Left cardiac atrium (tissue), 4 donors: ENCODE results near the gene FAM83F. TPM values are rescaled to one million over a fixed set of nuclear protein-coding genes. Genes with fewer than 3 reads are reported as not detected.
"Not testable (repeated sequence)": the region's sequence is repeated elsewhere in the genome, so short reads cannot be mapped to it uniquely, and the experiment has no call there.

ENCODE experiments used
- ATAC-seq, 2 donors: fragments of 200-7000 bp; cut with Tn5 transposase; one replicate each; pipeline ENCODE4 v1.9.1; 2020; ENCODE audit warnings: mild to moderate bottlenecking in 2 of 2, moderate library complexity in 2 of 2
- DNase-seq: peaks from one replicate; pipeline ENCODE4 v3.0.0-alpha.2; 2020
- intact Hi-C, 2 donors: fragments of 100-400 bp; cut with DNase I; formaldehyde crosslinking; loops; one replicate each; pipeline versions ENCODE4 v1.14.1 to v1.15.1; 2022 to 2023
- total RNA-seq, 2 donors: library from RNA; stranded (reverse); fragmentation: NEBNext Ultra II Directional; extraction: Animal tissue kit (Norgen Biotek cat#: 25700); gene quantifications; one replicate each; pipeline ENCODE4 v1.2.1, GENCODE V29; 2021
- donor health status: DM: no; HTN: yes; CAD: no.
- donor health status: DM: no; HTN: yes; CAD: no; lungs with severe emphysema.
- donor health status: DM: yes; HTN: yes; CAD: no.
- donor health status: Dilated cardiomyopathy.

FAM83F gene
- total RNA-seq, 2 donors from 2014 or later = 2.2 to 2.4 TPM

DNA sequence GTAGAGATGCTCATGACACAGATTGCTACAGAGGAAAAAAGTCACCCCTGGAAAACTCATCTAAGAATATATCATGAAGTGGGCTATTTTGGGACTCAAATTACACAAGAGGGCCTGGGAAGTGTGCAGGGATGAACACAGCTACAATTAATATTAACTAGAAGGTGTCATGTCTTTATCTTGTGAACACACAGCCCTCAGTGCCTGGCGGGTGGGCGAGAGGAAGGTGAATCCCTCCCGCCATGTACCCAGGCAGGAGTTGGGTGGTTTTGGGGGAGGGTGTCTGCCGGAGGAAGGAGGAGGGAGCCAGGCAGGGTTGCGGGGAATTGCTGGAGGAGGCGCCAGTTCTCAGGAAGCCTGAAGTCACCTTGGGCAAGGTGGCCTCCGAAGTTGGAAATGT, 5.1 kb upstream of the FAM83F start:
- peak; percentile 29 to 58 for ATAC-seq
- intact Hi-C loops = no loop called here
- no peak for DNase-seq

DNA sequence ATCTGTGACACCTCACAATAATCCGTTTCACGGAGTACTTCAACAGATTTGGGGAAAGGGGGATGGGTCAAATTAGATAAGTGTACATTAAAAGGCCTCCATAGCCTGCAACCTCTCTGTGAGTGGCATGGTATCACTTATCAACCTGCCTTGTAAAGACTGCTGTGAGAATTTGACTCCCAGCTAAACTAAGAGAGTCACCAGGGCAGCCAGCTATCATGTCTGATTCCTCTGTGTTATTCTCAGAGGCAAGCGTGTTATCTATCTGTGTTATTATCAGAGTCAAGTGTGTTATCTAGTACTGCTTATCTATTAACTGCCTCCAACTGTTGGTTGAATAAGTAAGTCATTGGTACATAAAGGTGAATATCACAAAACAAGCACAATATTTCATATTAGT, 4.1 kb upstream of the FAM83F start:
- intact Hi-C loops = no loop called here
- ATAC-seq (no peak), DNase-seq (no peak)

GRCh38 chr22:39991159-39991860, 3.4 kb upstream of the FAM83F start:
- ATAC-seq (no peak), DNase-seq (no peak)
- intact Hi-C loops = no loop called here

DNA sequence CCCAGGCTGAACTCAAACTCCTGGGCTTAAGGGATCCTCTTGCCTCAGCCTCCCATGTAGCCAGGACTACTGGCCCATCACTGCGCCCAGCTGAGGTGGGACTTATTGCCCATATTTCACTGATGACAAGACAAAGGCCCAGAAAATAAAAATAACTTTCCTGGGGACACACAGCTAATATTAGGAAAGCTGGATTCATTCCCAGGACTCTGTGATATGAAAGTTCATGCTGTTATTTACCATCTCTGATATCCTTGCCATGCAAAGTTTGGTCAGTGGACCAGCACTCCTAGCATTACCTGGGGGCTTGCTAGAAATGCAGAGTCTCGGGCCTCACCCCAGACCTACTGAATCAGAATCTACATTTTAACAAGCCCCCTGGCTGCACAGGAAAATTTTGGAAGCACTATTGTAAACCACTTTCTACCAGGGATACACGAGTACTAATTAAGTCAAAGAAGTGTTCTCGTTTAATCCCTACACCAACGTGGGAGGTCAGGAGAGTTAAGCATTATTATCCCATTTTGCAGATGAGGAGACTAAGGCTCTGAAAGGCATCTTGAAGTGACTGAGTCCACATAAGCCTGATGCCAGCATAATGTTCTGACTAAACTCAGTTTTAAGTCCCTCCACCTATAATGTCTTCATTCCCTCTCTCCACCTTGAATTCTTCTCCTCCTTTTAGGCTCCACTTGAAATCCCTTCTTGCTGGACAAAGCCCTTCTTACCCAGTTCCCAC, 2.5 kb upstream of the FAM83F start:
- intact Hi-C loops = no loop called here
- ATAC-seq = peak in 1 of 2 donors; percentile 9
- DNase-seq = no peak

DNA sequence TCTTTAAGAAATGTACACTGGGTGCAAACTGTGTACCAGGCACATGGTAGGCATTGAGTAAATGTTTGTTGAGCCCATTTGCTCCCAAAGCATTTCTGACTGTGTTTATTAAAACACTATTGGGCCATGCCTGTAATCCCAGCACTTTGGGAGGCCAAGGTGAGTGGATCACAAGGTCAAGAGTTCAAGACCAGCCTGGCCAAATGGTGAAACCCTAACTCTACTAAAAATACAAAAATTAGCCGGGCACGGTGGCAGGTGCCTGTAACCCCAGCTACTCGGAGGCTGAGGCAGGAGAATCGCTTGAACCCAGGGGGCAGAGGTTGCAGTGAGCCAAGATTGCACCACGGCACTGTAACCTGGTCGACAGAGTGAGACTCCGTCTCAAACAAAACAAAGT, 1.9 kb upstream of the FAM83F start:
- ATAC-seq, DNase-seq, intact Hi-C loops: not testable (repeated sequence)

DNA sequence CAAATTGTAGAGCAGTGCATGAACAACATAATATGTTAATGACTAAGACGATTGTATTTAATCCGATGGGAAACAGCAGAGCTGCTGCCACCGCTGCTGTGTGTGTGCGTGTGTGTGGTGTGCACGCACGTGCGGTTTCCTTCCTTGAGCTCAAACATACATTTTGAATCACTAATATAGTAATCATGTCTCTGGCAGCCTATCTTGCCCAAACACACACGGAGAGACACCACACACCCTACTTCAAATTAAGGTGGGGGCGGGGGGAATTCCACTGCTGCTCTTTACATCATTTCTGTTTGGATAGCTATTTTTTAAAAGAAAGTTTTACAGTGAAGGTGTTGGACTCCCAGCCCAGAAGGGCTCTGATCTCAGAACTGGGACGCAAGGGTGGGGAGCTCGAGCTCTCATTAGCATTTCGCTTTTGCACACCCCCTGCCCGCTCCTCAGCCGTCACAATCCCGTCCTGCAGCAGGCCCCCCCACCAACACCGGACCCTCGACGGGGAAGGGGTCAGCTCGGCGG, 651 bp upstream of the FAM83F start:
- DNase-seq (no peak), ATAC-seq (no peak)
- intact Hi-C loops = no loop called here

DNA sequence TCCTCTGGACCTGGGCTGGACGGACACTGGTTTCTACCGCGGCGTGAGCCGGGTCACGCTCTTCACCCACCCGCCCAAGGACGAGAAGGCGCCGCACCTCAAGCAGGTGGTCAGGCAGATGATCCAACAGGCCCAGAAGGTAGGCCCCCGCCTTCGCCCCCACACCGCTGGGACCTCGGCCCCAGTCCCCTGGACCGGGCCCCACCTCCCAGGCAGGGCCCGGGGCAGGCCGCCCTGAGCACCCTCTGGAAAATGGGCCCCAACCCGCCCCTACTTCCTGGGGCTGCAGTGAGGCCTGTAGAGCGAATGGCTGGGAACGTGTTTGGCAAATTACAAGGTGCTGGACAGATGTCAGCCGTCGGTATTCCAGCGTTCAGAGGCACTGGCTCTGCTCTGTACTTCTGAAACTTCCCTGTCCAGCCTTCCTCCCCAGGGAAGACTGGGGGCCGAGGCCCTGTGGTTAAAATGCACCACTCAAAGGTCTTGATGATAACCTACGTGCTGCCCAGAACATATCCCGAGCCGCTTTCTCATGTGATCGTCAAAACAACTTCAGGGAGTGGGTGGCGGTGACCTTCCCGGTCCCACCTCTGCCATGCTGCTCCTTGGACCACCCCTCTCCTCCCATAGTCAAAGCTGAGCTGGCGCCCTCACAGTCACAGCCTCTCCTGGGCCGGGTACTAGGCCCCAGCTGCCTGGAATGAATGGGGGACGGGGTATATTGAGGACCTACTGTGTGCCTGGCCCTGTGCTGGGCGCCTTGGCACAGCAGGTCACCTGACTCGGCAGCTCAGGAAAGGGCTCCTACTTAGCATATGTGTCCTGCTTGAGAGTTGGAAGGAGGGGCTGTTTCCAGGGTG, 869 bp downstream of the FAM83F start:
- intact Hi-C loops = no loop called here
- ATAC-seq (peak in 1 of 2 donors; percentile 13), DNase-seq (no peak)

DNA sequence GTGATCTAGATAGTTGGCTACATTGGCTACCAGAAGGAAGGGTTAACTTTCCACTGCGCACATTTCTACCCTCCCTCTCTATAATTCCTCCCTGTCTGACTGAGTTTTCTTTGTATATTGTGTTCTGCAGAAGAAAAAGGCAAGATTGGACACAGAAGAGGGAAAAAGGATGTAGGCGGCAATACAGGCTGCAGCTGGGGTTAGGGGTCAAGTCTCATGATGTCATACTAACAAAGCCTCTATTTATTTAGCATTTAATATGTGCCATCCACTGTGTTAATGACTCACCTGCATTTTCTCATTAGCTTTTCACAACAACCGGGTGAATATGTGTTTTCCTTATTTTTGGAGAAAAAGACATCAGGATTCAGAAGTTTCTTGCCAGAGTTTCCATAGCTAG, 2.0 kb downstream of the FAM83F start:
- intact Hi-C loops = no loop called here
- ATAC-seq (no peak), DNase-seq (no peak)

DNA sequence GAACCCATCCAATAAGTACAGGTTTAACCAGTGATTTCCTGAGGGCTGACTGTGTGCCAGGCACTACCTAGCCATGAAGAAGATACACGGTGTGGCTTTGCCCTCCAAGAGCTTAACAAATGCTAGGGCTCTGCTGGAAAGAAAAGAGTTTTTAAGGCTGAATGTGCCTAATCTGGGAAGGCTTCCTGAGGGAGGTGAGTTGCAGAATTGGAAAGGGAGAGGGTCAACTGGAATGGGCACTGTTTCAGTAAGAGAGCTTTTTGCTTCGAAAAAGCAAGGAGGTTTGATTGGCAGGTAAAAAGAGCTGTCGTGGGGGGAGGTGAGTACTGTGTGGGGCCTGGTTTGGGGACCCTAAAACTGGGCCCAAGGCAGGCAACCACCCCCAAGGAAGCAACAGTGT, 2.7 kb downstream of the FAM83F start:
- intact Hi-C loops = no loop called here
- no peak for ATAC-seq
- no peak for DNase-seq

- DNase-seq (no peak), ATAC-seq (peak; percentile 35 to 38)
- intact Hi-C loops = no loop called here
Observed at GRCh38 chr22:39997939-39998726, 3.4 kb downstream of the FAM83F start.

GRCh38 chr22:39999144-39999757, 4.5 kb downstream of the FAM83F start:
- no peak for DNase-seq
- ATAC-seq = no peak
- intact Hi-C loops = no loop called here

- intact Hi-C loops = loop anchor here in 1 of 2 donors (10.0 kb wide), 1 partner anchor 65 kb away; no protein-coding TSS in a partner anchor
- ATAC-seq (no peak), DNase-seq (no peak)
Observed at GRCh38 chr22:40000171-40000570, 5.4 kb downstream of the FAM83F start.

DNA sequence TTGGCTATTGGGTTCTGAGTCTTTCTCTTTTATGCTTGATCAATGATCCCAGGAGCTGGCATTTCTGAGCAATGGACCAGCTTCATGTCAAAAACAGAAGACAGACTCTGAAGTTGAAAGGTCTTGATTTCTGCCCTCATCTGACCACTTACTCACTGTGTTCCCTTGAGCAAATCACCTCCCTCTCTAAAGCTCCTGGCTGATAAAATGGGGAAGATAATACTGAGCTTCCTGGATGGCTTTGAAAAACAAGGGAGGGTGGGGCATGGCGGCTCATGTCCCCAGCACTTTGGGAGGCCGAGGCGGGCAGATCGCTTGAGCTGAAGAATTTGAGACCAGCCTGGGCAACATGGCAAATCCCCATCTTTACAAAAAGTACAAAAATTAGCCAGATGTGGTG, 6.4 kb downstream of the FAM83F start:
- ATAC-seq = no peak
- intact Hi-C loops = loop anchor here in 1 of 2 donors (10.0 kb wide), 1 partner anchor 66 kb away; no protein-coding TSS in a partner anchor
- DNase-seq = no peak

GRCh38 chr22:40001800-40002577, 7.2 kb downstream of the FAM83F start:
- DNase-seq (no peak), ATAC-seq (no peak)
- intact Hi-C loops = loop anchor here in 1 of 2 donors (10.0 kb wide), 1 partner anchor 67 kb away; no protein-coding TSS in a partner anchor

DNA sequence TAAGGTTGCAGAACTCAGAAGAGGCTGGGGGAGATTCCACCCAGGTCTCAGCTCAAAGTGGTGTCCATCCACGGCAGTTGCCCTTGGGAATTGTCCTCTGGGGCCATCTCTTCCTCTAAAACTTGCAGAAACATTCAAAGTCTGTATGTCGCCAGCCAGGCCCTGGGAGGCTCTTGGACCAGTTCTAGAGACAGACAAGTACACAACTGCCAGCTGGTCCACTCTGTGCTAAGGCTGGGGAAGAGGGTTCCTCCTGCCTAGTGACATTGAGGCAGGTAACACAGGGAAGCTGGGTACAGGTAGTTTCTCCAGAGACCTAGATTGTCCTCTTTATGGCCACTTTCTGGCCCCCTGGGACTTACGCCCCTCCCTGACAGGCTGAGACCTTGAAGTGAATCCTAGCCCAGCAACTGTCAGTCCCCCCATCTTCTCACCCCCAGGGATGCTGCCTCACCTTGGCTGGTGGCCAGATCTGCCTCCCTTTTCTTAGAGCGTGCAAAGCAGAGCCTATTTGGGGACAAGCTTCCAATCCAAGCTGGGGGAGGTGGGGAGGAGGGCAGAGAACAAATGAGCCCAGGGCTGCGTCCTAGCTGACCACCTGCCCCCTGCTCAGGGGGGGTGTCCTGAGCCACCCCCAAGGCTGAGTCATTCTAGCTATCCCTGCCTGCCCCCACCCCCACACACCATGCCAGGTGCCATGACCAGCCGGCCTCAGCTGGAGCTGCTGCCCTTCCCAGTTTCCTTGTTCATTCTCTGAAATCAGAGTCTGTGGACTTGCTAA, 8.4 kb downstream of the FAM83F start:
- intact Hi-C loops = loop anchor here in 1 of 2 donors (10.0 kb wide), 1 partner anchor 68 kb away; no protein-coding TSS in a partner anchor
- ATAC-seq (no peak), DNase-seq (no peak)

- intact Hi-C loops = loop anchor here in 1 of 2 donors (10.0 kb wide), 1 partner anchor 70 kb away; no protein-coding TSS in a partner anchor
- ATAC-seq (no peak), DNase-seq (no peak)
Observed at GRCh38 chr22:40004836-40005235, 10.1 kb downstream of the FAM83F start.
